IMR-90 (cell line): ENCODE data around the gene KBTBD13. TPM values are rescaled to one million over a fixed set of nuclear protein-coding genes. Genes with fewer than 3 reads are reported as not detected.
A peak's percentile ranks its signal among the peaks of the same experiment; 100 is the strongest.

Experiments used
- ATAC-seq: fragments of 200-7000 bp; cut with Tn5 transposase; 2 replicates; pipeline ENCODE4 v1.9.1; 2020; ENCODE audit warnings: low read depth, mild to moderate bottlenecking, moderate library complexity
- BruUV-seq: library from RNA; stranded (reverse); fragments of 400-500 nt; replicated peaks from 2 replicates; lab custom pipeline; 2021; lab: Mats Ljungman, UMichigan
- CTCF ChIA-PET: fragments of 300-600 bp; formaldehyde crosslinking; extraction: SDS; loops from one replicate; lab custom pipeline; 2021; ENCODE audit warnings: antibody characterized with exemption; lab: Yijun Ruan, JAX
- POLR2A ChIA-PET: fragments of 300-600 bp; sonication (Branson Sonifier 250); formaldehyde crosslinking; loops from one replicate; lab custom pipeline; 2022; ENCODE audit warnings: antibody characterized with exemption; ENCODE audit not compliant: unreplicated experiment; lab: Charles Lee
- DNase-seq: peaks from one replicate; pipeline ENCODE4 v3.0.0; 2013
- H2AFZ ChIP-seq: replicated peaks from 2 replicates; pipeline ENCODE3; 2013; ENCODE audit warnings: low read length, mild to moderate bottlenecking; ENCODE audit not compliant: poor library complexity
- H2AK5ac ChIP-seq: 2 replicates; pipeline ENCODE4 v1.6.1; 2013; ENCODE audit warnings: low read depth, low read length, inconsistent platforms
- H2AK9ac ChIP-seq: replicated peaks from 2 replicates; pipeline ENCODE3; 2013; ENCODE audit warnings: mild to moderate bottlenecking, low read depth, low read length, moderate library complexity; ENCODE audit not compliant: poor library complexity
- H2BK120ac ChIP-seq: 2 replicates; pipeline ENCODE4 v1.6.1; 2013; ENCODE audit warnings: low read depth, low read length, inconsistent platforms
- H2BK15ac ChIP-seq: 3 replicates; pipeline ENCODE4 v1.6.1; 2013; ENCODE audit warnings: low read depth, low read length, inconsistent platforms
- H2BK20ac ChIP-seq: 2 replicates; pipeline ENCODE4 v1.6.1; 2013; ENCODE audit warnings: low read depth, mild to moderate bottlenecking, inconsistent platforms, low read length, moderate library complexity
- H2BK5ac ChIP-seq: 2 replicates; pipeline ENCODE4 v1.6.1; 2013; ENCODE audit warnings: mild to moderate bottlenecking, low read depth, low read length, inconsistent platforms; ENCODE audit not compliant: poor library complexity, severe bottlenecking
- H3K14ac ChIP-seq: replicated peaks from 2 replicates; pipeline ENCODE4 v1.6.1; 2013; ENCODE audit warnings: low read depth, low read length, inconsistent platforms
- H3K18ac ChIP-seq: 2 replicates; pipeline ENCODE4 v1.6.1; 2013; ENCODE audit warnings: low read depth, low read length, control low read depth
- H3K23ac ChIP-seq: 2 replicates; pipeline ENCODE4 v1.6.1; 2013; ENCODE audit warnings: low read depth, low read length, inconsistent platforms
- H3K27ac ChIP-seq: 2 replicates; pipeline ENCODE4 v1.5.1; 2013; ENCODE audit warnings: mild to moderate bottlenecking, control low read depth, low read length; ENCODE audit not compliant: insufficient read depth
- H3K27me3 ChIP-seq: 2 replicates; pipeline ENCODE4 v1.6.1; 2013; ENCODE audit warnings: low read length; ENCODE audit not compliant: control insufficient read depth, insufficient read depth
- H3K36me3 ChIP-seq: 2 replicates; pipeline ENCODE4 v1.6.1; 2013; ENCODE audit warnings: low read length, mixed read lengths; ENCODE audit not compliant: control insufficient read depth, insufficient read depth
- H3K4ac ChIP-seq: 2 replicates; pipeline ENCODE4 v1.6.1; 2013; ENCODE audit warnings: low read depth, low read length, inconsistent platforms
- H3K4me1 ChIP-seq: 2 replicates; pipeline ENCODE4 v1.6.1; 2013; ENCODE audit warnings: low read length, mixed read lengths; ENCODE audit not compliant: control insufficient read depth, insufficient read depth
- H3K4me2 ChIP-seq: 2 replicates; pipeline ENCODE4 v1.6.1; 2013; ENCODE audit warnings: low read depth, mild to moderate bottlenecking, control low read depth, low read length, moderate library complexity
- H3K4me3 ChIP-seq: 2 replicates; pipeline ENCODE4 v1.5.1; 2013; ENCODE audit warnings: low read depth, mild to moderate bottlenecking, control low read depth, low read length, moderate library complexity; ENCODE audit not compliant: insufficient read depth
- H3K56ac ChIP-seq: 2 replicates; pipeline ENCODE4 v1.6.1; 2013; ENCODE audit warnings: low read length, inconsistent platforms; ENCODE audit not compliant: insufficient read depth; ENCODE audit errors: extremely low read depth
- H3K79me1 ChIP-seq, 2 experiments: 2 replicates each; pipeline ENCODE4 v1.6.1; 2013; ENCODE audit warnings: low read length in 2 of 2, inconsistent platforms in 1 of 2, low read depth in 1 of 2
- H3K9ac ChIP-seq: 2 replicates; pipeline ENCODE4 v1.6.1; 2013; ENCODE audit warnings: low read depth, low read length, control low read depth
- H3K9me1 ChIP-seq: 2 replicates; pipeline ENCODE4 v1.6.1; 2013; ENCODE audit warnings: low read length, inconsistent platforms; ENCODE audit not compliant: insufficient read depth
- H3K9me3 ChIP-seq: 2 replicates; pipeline ENCODE4 v1.6.1; 2013; ENCODE audit warnings: low read length; ENCODE audit not compliant: control insufficient read depth, insufficient read depth
- H4K20me1 ChIP-seq: 2 replicates; pipeline ENCODE4 v1.6.1; 2013; ENCODE audit warnings: low read length, inconsistent platforms; ENCODE audit not compliant: insufficient read depth
- H4K5ac ChIP-seq: 2 replicates; pipeline ENCODE4 v1.6.1; 2013; ENCODE audit warnings: mild to moderate bottlenecking, low read depth, low read length, control low read depth
- H4K8ac ChIP-seq, 2 experiments: 2 replicates each; pipeline ENCODE4 v1.6.1; 2013; ENCODE audit warnings: low read depth in 2 of 2, low read length in 2 of 2, control low read depth in 1 of 2, inconsistent platforms in 1 of 2
- H4K91ac ChIP-seq: 2 replicates; pipeline ENCODE4 v1.6.1; 2013; ENCODE audit warnings: low read depth, low read length, inconsistent platforms; ENCODE audit not compliant: insufficient read depth
- MXI1 ChIP-seq: IDR thresholded peaks from 2 replicates; pipeline ENCODE4 v1.6.1; 2012; ENCODE audit warnings: low read depth, mild to moderate bottlenecking, low read length, moderate library complexity, borderline replicate concordance
- POLR2A ChIP-seq: IDR thresholded peaks from 2 replicates; pipeline ENCODE4 v1.6.1; 2012; ENCODE audit warnings: mild to moderate bottlenecking, low read depth, low read length
- RAD21 ChIP-seq: IDR thresholded peaks from 2 replicates; pipeline ENCODE4 v1.6.1; 2012; ENCODE audit warnings: low read length, improper control_type of control experiment
- SMC3 ChIP-seq: fragments of 150-350 bp; IDR thresholded peaks from 2 replicates; pipeline ENCODE4 v1.6.1; 2016; ENCODE audit warnings: low read depth, mild to moderate bottlenecking, antibody characterized with exemption, low read length, moderate library complexity
- WGBS, 2 experiments: methylation state at CpG; one replicate each; pipeline versions ENCODE4 v1.1.5 to v1.1.7; 2013; ENCODE audit warnings: missing lambda C conversion rate in 2 of 2; ENCODE audit not compliant: insufficient read length in 1 of 2; ENCODE audit errors: extremely low coverage in 2 of 2; 5-methylcytosine and 5-hydroxymethylcytosine counted together
- dilution Hi-C: fragments of 300-500 bp; cut with HindIII; formaldehyde crosslinking; loops from one replicate; pipeline ENCODE4 v1.14.3; 2018; ENCODE audit warnings: low sequenced_read_pairs; ENCODE audit not compliant: unreplicated experiment
- in situ Hi-C: fragments of 300-500 bp; cut with MboI; formaldehyde crosslinking; loops from 3 replicates; pipeline ENCODE4 v1.14.3; 2019; ENCODE audit warnings: low sequenced_read_pairs, inconsistent platforms, mixed read lengths
- intact Hi-C: fragments of 100-400 bp; cut with micrococcal nuclease; formaldehyde crosslinking; loops from 2 replicates; pipeline ENCODE4 v1.10.0; 2022
- polyA plus RNA-seq, 3 experiments: library from polyadenylated mRNA; depleted of rRNA; stranded (reverse); fragments of >200 nt; gene quantifications; 2 replicates each; pipeline ENCODE4 v1.2.3, GENCODE V29; 2012; ENCODE audit warnings: low replicate concordance in 1 of 3
- total RNA-seq: library from RNA; depleted of rRNA; stranded (reverse); fragments of >200 nt; gene quantifications from 2 replicates; pipeline ENCODE4 v1.2.3, GENCODE V29; 2012
- TF ChIP-seq, protein P1 (sequence below): conservative IDR thresholded peaks from 2 replicates; pipeline ENCODE4 v1.5.1; 2012; ENCODE audit warnings: mild to moderate bottlenecking, low read depth, low read length, improper control_type of control experiment

Gene KBTBD13
- total and polyA plus RNA-seq, 2 of the 4 experiments (the other 2 are of a cell fraction): not detected

DNA sequence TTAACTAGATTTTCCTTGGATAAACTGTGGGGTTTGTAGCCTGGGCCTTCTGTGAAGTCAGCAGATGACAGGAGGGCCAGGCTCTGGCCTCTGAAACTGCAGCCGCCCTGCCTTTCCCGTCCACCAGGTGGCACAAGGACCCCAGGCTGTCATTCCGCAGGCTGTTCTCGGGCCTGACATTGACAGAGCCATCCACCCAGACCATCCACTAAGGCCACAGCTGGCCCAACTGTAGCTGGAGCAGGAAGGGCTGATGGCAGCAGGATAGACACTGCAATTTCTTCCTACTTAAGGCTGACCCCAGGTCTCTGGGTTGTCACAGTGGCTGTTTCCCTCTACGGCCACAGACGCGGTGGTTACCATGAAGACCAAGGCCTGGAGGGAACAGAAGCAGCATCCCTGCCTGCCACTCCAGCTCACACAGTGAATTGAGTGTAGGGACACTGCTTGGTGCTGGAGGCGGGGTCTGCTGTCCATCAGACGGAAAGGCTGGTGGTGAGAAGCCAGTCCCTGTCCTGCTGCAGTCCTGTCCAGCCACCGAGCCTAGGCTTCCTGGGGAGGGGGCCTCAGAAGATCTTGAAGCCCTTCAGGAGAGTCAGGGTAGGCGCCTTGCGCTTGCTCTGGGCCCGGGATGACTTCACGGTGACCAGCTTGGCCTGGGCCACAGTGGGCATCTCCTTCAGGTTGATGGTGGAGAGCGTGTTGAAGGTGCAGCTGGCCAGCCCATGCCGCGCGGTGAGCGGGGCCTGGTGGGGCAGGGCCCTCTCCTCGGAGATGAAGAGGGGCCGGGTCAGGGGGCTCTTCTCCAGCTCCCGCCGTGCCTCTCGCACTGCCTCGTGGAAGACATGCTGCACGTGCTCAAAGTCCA lies 22.0 kb upstream of the KBTBD13 start:
- H3K9me1 ChIP-seq: peaks cover 23% of the 10 kb centered on the region
- H2BK5ac ChIP-seq: no peak overlapping the region
- H4K8ac ChIP-seq: no peak overlapping the region
- DNase-seq (peak; percentile 68), ATAC-seq (peak; percentile 85)
- H2AK9ac ChIP-seq: peak overlapping the region; percentile 70
- no peak overlapping the region for H2BK15ac ChIP-seq
- peak overlapping the region; percentile 44; the same call in 1 of the 2 replicates for H2BK120ac ChIP-seq
- peak overlapping the region; percentile 58 for H2AFZ ChIP-seq
- H3K4ac ChIP-seq: peak overlapping the region; percentile 60
- H4K91ac ChIP-seq: no peak overlapping the region
- peak overlapping the region; percentile 20; the same call in 1 of the 2 replicates for H2BK20ac ChIP-seq
- H4K20me1 ChIP-seq: no peaks in the 10 kb centered on the region
- no peaks in the 10 kb centered on the region; a peak in 1 of 4 replicates for H3K79me1 ChIP-seq
- CTCF ChIA-PET: interaction anchor here (0.6 to 4.9 kb wide), 7 partner anchors 8 to 47 kb away, joined by 3 to 74 read pairs (median 8); no protein-coding TSS in a partner anchor
- H2AK5ac ChIP-seq: peak overlapping the region; percentile 63; the same call in 1 of the 2 replicates
- H3K14ac ChIP-seq: no peak overlapping the region; the same call in 1 of the 2 replicates
- 0 out of 2 replicates have a peak, but pooled peaks have one; percentile 42 for TF ChIP-seq POLR2A
- no peak for TF ChIP-seq MXI1
- peak; percentile 97 for TF ChIP-seq RAD21
- TF ChIP-seq, protein P1, sequence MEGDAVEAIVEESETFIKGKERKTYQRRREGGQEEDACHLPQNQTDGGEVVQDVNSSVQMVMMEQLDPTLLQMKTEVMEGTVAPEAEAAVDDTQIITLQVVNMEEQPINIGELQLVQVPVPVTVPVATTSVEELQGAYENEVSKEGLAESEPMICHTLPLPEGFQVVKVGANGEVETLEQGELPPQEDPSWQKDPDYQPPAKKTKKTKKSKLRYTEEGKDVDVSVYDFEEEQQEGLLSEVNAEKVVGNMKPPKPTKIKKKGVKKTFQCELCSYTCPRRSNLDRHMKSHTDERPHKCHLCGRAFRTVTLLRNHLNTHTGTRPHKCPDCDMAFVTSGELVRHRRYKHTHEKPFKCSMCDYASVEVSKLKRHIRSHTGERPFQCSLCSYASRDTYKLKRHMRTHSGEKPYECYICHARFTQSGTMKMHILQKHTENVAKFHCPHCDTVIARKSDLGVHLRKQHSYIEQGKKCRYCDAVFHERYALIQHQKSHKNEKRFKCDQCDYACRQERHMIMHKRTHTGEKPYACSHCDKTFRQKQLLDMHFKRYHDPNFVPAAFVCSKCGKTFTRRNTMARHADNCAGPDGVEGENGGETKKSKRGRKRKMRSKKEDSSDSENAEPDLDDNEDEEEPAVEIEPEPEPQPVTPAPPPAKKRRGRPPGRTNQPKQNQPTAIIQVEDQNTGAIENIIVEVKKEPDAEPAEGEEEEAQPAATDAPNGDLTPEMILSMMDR: peak; percentile 97
- peak; percentile 100 for TF ChIP-seq SMC3
- dilution Hi-C loops: no loop called here
- intact Hi-C loops: loop anchor here (1.0 to 2.0 kb wide), 3 partner anchors 29 to 128 kb away; no protein-coding TSS in a partner anchor
- no peak overlapping the region for H3K27ac ChIP-seq
- H3K9me3 ChIP-seq: no peaks in the 10 kb centered on the region
- H3K4me2 ChIP-seq: no peak overlapping the region
- in situ Hi-C loops: loop anchor here (5.0 kb wide), 1 partner anchor 33 kb away; no protein-coding TSS in a partner anchor
- POLR2A ChIA-PET: no interaction called here
- H3K18ac ChIP-seq: no peak overlapping the region
- no peak overlapping the region for H3K23ac ChIP-seq
- no peak overlapping the region for H3K9ac ChIP-seq
- H3K27me3 ChIP-seq: peaks cover 3% of the 10 kb centered on the region
- no peak overlapping the region for H3K4me3 ChIP-seq
- H3K36me3 ChIP-seq: no peaks in the 10 kb centered on the region
- peaks cover 21% of the 10 kb centered on the region for H3K4me1 ChIP-seq
- WGBS, 2 experiments: 18% methylated on average over 2 of the region's 26 CpGs; no CpG with 5 or more reads in 1 of the 2 experiments
- no peak overlapping the region for H3K56ac ChIP-seq
- no peak overlapping the region for H4K5ac ChIP-seq
- BruUV-seq: no TSS peak
